Measurements from ENCODE around the gene TMEM135.

DNA sequence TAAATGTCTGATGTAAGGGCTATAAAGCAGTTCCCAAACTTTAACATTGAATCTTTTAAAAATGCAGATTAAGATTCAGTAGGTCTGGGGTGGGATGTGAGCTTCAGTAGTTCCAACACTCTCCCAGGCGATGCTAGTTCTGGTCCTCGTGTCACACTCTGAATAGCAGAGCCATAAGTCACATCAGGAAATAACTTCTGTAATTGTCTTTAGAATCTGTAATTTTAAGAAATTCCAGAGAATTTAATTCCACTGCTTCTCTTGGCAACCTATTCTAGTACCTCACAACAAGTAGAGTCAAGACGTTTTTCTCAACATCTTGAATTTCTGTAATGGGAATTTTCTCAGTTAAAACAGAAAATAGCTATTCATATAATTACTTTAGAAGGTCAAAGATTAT is 223.1 kb downstream of the TMEM135 start:
- no peak for TF ChIP-seq RAD21 (IDR thresholded peaks at IDR 0.05; ENCODE audit: low read depth)
- no peak for TF ChIP-seq TAF1 (IDR thresholded peaks at IDR 0.05; ENCODE audit: low read depth)
- TF ChIP-seq, protein P1, sequence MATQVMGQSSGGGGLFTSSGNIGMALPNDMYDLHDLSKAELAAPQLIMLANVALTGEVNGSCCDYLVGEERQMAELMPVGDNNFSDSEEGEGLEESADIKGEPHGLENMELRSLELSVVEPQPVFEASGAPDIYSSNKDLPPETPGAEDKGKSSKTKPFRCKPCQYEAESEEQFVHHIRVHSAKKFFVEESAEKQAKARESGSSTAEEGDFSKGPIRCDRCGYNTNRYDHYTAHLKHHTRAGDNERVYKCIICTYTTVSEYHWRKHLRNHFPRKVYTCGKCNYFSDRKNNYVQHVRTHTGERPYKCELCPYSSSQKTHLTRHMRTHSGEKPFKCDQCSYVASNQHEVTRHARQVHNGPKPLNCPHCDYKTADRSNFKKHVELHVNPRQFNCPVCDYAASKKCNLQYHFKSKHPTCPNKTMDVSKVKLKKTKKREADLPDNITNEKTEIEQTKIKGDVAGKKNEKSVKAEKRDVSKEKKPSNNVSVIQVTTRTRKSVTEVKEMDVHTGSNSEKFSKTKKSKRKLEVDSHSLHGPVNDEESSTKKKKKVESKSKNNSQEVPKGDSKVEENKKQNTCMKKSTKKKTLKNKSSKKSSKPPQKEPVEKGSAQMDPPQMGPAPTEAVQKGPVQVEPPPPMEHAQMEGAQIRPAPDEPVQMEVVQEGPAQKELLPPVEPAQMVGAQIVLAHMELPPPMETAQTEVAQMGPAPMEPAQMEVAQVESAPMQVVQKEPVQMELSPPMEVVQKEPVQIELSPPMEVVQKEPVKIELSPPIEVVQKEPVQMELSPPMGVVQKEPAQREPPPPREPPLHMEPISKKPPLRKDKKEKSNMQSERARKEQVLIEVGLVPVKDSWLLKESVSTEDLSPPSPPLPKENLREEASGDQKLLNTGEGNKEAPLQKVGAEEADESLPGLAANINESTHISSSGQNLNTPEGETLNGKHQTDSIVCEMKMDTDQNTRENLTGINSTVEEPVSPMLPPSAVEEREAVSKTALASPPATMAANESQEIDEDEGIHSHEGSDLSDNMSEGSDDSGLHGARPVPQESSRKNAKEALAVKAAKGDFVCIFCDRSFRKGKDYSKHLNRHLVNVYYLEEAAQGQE (IDR thresholded peaks at IDR 0.05; ENCODE audit: low read depth): no peak
- no peak for TF ChIP-seq FOXM1 (IDR thresholded peaks at IDR 0.05; ENCODE audit: borderline replicate concordance, low read depth)
- TF ChIP-seq CEBPB (IDR thresholded peaks at IDR 0.05): no peak
- TF ChIP-seq EP300 (IDR thresholded peaks at IDR 0.05; ENCODE audit: borderline replicate concordance): no peak
